Measurements from ENCODE around the gene PRLR.

Gene PRLR

GRCh38 chr5:35162848-35163709 is 67.2 kb downstream of the PRLR start:
- in situ Hi-C loops (cut with MboI; ENCODE audit: low sequenced_read_pairs), result no loop called here

- in situ Hi-C loops (cut with MboI; ENCODE audit: low sequenced_read_pairs), result no loop called here
Observed at GRCh38 chr5:35161652-35162273, 68.5 kb downstream of the PRLR start.

GRCh38 chr5:35160486-35161116 is 69.7 kb downstream of the PRLR start:
- in situ Hi-C loops (cut with MboI; ENCODE audit: low sequenced_read_pairs), result no loop called here

GRCh38 chr5:35159370-35159742 is 70.9 kb downstream of the PRLR start:
- in situ Hi-C loops (cut with MboI; ENCODE audit: low sequenced_read_pairs), result no loop called here

- in situ Hi-C loops (cut with MboI; ENCODE audit: low sequenced_read_pairs), result no loop called here
Observed at GRCh38 chr5:35158622-35159369, 71.5 kb downstream of the PRLR start.

GRCh38 chr5:35158204-35158603 is 72.1 kb downstream of the PRLR start:
- in situ Hi-C loops (cut with MboI; ENCODE audit: low sequenced_read_pairs), result no loop called here

GRCh38 chr5:35153375-35153932 is 76.8 kb downstream of the PRLR start:
- in situ Hi-C loops (cut with MboI; ENCODE audit: low sequenced_read_pairs), result no loop called here

- in situ Hi-C loops (cut with MboI; ENCODE audit: low sequenced_read_pairs), result no loop called here
Observed at GRCh38 chr5:35152733-35153132, 77.6 kb downstream of the PRLR start.

GRCh38 chr5:35151146-35151920 is 79.0 kb downstream of the PRLR start:
- in situ Hi-C loops (cut with MboI; ENCODE audit: low sequenced_read_pairs), result no loop called here

- in situ Hi-C loops (cut with MboI; ENCODE audit: low sequenced_read_pairs), result no loop called here
Observed at GRCh38 chr5:35149041-35149440, 81.2 kb downstream of the PRLR start.

- in situ Hi-C loops (cut with MboI; ENCODE audit: low sequenced_read_pairs), result no loop called here
Observed at GRCh38 chr5:35146406-35146805, 83.9 kb downstream of the PRLR start.

GRCh38 chr5:35145691-35146317 is 84.5 kb downstream of the PRLR start:
- in situ Hi-C loops (cut with MboI; ENCODE audit: low sequenced_read_pairs), result no loop called here

GRCh38 chr5:35145012-35145411 is 85.3 kb downstream of the PRLR start:
- in situ Hi-C loops (cut with MboI; ENCODE audit: low sequenced_read_pairs), result no loop called here

GRCh38 chr5:35143841-35144240 is 86.4 kb downstream of the PRLR start:
- in situ Hi-C loops (cut with MboI; ENCODE audit: low sequenced_read_pairs), result no loop called here

GRCh38 chr5:35141739-35142138 is 88.5 kb downstream of the PRLR start:
- in situ Hi-C loops (cut with MboI; ENCODE audit: low sequenced_read_pairs), result no loop called here

GRCh38 chr5:35138232-35138631 is 92.1 kb downstream of the PRLR start:
- in situ Hi-C loops (cut with MboI; ENCODE audit: low sequenced_read_pairs), result no loop called here

- in situ Hi-C loops (cut with MboI; ENCODE audit: low sequenced_read_pairs), result no loop called here
Observed at GRCh38 chr5:35136386-35136785, 93.9 kb downstream of the PRLR start.

- in situ Hi-C loops (cut with MboI; ENCODE audit: low sequenced_read_pairs), result no loop called here
Observed at GRCh38 chr5:35135239-35135700, 95.0 kb downstream of the PRLR start.

GRCh38 chr5:35134278-35135030 is 95.8 kb downstream of the PRLR start:
- in situ Hi-C loops (cut with MboI; ENCODE audit: low sequenced_read_pairs), result no loop called here

Data from HL-60/S4 treated with retinoic acid at 250 ng/mL for 4 days and 3 days (cell line).